ENCODE results near the gene MDGA2. TPM values are rescaled to one million over a fixed set of nuclear protein-coding genes. Genes with fewer than 3 reads are reported as not detected.

Gene MDGA2
- polyA plus RNA-seq, 1 of the 3 experiments (the other 2 are of a cell fraction), result not detected

- no peak for DNase-seq
- Histone ChIP-seq H3K79me2 (ENCODE audit: insufficient read depth) (no peaks in the 10 kb centered on the region), H3K4me1 (ENCODE audit: control insufficient read depth in 1 of 2, insufficient read depth in 2 of 2, low read depth in 1 of 2, low read length in 1 of 2) (no peaks in the 10 kb centered on the region), H3F3A (replicated peaks; ENCODE audit: insufficient read depth) (no peaks in the 10 kb centered on the region), H3K27me3 (ENCODE audit: insufficient read depth) (no peaks in the 10 kb centered on the region), H3K27ac (ENCODE audit: low read depth in 2 of 2, low read length in 1 of 2) (no peak overlapping the region), H3K4me3 (ENCODE audit: low read depth in 2 of 2, low read length in 1 of 2) (no peak overlapping the region), H2AFZ (ENCODE audit: low read depth) (no peak overlapping the region), H3K36me3 (replicated peaks in 1 of 2; ENCODE audit: control insufficient read depth in 1 of 2, insufficient read depth in 2 of 2, low read length in 1 of 2) (no peaks in the 10 kb centered on the region), H3K9me2 (no peaks in the 10 kb centered on the region), H3K9ac (no peak overlapping the region), H3K4me2 (no peak overlapping the region), H3K9me3 (no peaks in the 10 kb centered on the region), H4K20me1 (ENCODE audit: insufficient read depth) (no peaks in the 10 kb centered on the region)
- ChIA-PET POLR2A (no interaction called here), CTCF (no interaction called here)
- 25% methylated on average over 2 of the region's 2 CpGs for WGBS (ENCODE audit: low lambda C conversion rate)
- TF ChIP-seq FOXM1 (IDR thresholded peaks at IDR 0.05; ENCODE audit: low read depth) (no peak), USF1 (IDR thresholded peaks at IDR 0.05; ENCODE audit: borderline replicate concordance, low read depth) (no peak), TAF1 (IDR thresholded peaks at IDR 0.05; ENCODE audit: borderline replicate concordance, low read depth, low read length) (no peak), ZBTB33 (IDR thresholded peaks at IDR 0.05; ENCODE audit: borderline replicate concordance, low read depth) (no peak), POLR2AphosphoS5 (IDR thresholded peaks at IDR 0.05; ENCODE audit: low read depth, low read length) (no peak), FOXJ3 (CRISPR knock-in tag; IDR thresholded peaks at IDR 0.05) (no peak), EZH2phosphoT487 (IDR thresholded peaks at IDR 0.05; ENCODE audit: borderline replicate concordance, low read depth) (no peak), RAD21 (IDR thresholded peaks at IDR 0.05; ENCODE audit: low read length) (no peak), TCF12 (IDR thresholded peaks at IDR 0.05) (no peak), CHD2 (IDR thresholded peaks at IDR 0.05; ENCODE audit: low read length, partially characterized antibody) (no peak), GABPA (IDR thresholded peaks at IDR 0.05; ENCODE audit: low read depth) (no peak), MAX (IDR thresholded peaks at IDR 0.05; ENCODE audit: low read depth) (no peak), IRF3 (IDR thresholded peaks at IDR 0.05; ENCODE audit: low read depth, low read length) (no peak), ELF1 (IDR thresholded peaks at IDR 0.05) (no peak), NRF1 (IDR thresholded peaks at IDR 0.05; ENCODE audit: low read depth, low read length) (no peak)
These were observed 666.7 kb downstream of the MDGA2 start for GRCh38 chr14:47008732-47009131.

GRCh38 chr14:46999661-47000060 is 675.7 kb downstream of the MDGA2 start:
- Histone ChIP-seq H3K4me3 (ENCODE audit: low read depth in 2 of 2, low read length in 1 of 2) (no peak overlapping the region), H3K4me1 (ENCODE audit: control insufficient read depth in 1 of 2, insufficient read depth in 2 of 2, low read depth in 1 of 2, low read length in 1 of 2) (no peaks in the 10 kb centered on the region), H4K20me1 (ENCODE audit: insufficient read depth) (no peaks in the 10 kb centered on the region), H3K9me2 (no peaks in the 10 kb centered on the region), H3K27ac (ENCODE audit: low read depth in 2 of 2, low read length in 1 of 2) (no peak overlapping the region), H3F3A (replicated peaks; ENCODE audit: insufficient read depth) (no peaks in the 10 kb centered on the region), H3K4me2 (no peak overlapping the region), H3K9me3 (no peaks in the 10 kb centered on the region), H3K36me3 (replicated peaks in 1 of 2; ENCODE audit: control insufficient read depth in 1 of 2, insufficient read depth in 2 of 2, low read length in 1 of 2) (no peaks in the 10 kb centered on the region), H2AFZ (ENCODE audit: low read depth) (no peak overlapping the region), H3K9ac (no peak overlapping the region), H3K27me3 (ENCODE audit: insufficient read depth) (no peaks in the 10 kb centered on the region), H3K79me2 (ENCODE audit: insufficient read depth) (no peaks in the 10 kb centered on the region)
- WGBS (ENCODE audit: low lambda C conversion rate), result 0% methylated on average over 1 of the region's 1 CpG
- DNase-seq, result no peak
- ChIA-PET POLR2A (no interaction called here), CTCF (no interaction called here)
- TF ChIP-seq PBX3 (IDR thresholded peaks at IDR 0.05) (no peak), EZH2phosphoT487 (IDR thresholded peaks at IDR 0.05; ENCODE audit: borderline replicate concordance, low read depth) (no peak), POLR2AphosphoS5 (IDR thresholded peaks at IDR 0.05; ENCODE audit: low read depth, low read length) (no peak), NRF1 (IDR thresholded peaks at IDR 0.05; ENCODE audit: low read depth, low read length) (no peak), ZBTB33 (IDR thresholded peaks at IDR 0.05; ENCODE audit: borderline replicate concordance, low read depth) (no peak), SIN3A (IDR thresholded peaks at IDR 0.05; ENCODE audit: borderline replicate concordance, low read depth, low read length) (no peak), TAF1 (IDR thresholded peaks at IDR 0.05; ENCODE audit: borderline replicate concordance, low read depth, low read length) (no peak), SMC3 (IDR thresholded peaks at IDR 0.05; ENCODE audit: low read depth, low read length) (no peak), RFX5 (IDR thresholded peaks at IDR 0.05; ENCODE audit: low read length) (no peak), RXRA (IDR thresholded peaks at IDR 0.05; ENCODE audit: borderline replicate concordance, low read depth) (no peak), RAD21 (IDR thresholded peaks at IDR 0.05; ENCODE audit: low read length) (no peak), FOSL2 (IDR thresholded peaks at IDR 0.05; ENCODE audit: borderline replicate concordance, low read depth) (no peak)

Measured in SK-N-SH (cell line).